ENCODE data around the gene CTPS1. TPM values are rescaled to one million over a fixed set of nuclear protein-coding genes. Genes with fewer than 3 reads are reported as not detected.

Gene CTPS1
- total RNA-seq, 8 experiments from 2014 or later, result 18.2 to 93.4 (median 44.2) TPM

DNA sequence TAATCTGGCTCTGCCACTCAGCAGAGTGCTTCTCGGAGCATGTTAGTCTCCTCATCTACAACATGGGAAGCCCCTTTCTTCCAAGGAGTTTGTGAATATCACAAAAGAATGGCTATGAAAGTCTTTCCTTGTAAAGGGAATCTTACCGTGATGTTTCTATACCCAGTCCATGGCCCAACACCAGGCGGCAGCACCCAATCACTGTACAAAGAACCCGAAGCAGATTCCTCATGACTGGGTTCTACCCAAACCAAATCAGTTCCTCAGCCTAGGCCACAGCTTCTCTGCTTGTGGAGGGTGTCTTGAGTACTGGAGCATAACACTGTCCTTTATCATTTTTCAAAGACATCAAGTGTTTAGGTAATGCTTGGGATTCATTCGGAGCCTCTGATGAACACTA lies 58.6 kb downstream of the CTPS1 start:
- 71 to 100% (median 93%) methylated on average over 1 to 5 of the region's 5 CpGs; no CpG with 5 or more reads in 1 of the 10 experiments for WGBS, 10 experiments
- ATAC-seq (replicated peaks in 6 of 8), result no peak
- Histone ChIP-seq H3K4me1 (replicated peaks in 1 of 2) (no peaks in the 10 kb centered on the region), H3K27ac (no peak overlapping the region), H3K4me3 (no peak overlapping the region)
- in situ Hi-C loops (cut with MboI; ENCODE audit: low pct_unique_long_range_greater_than_20kb in 2 of 9, low sequenced_read_pairs in 9 of 9, unreplicated experiment in 9 of 9), result loop anchor here in 1 of 9 experiments (25.0 kb wide), 1 partner anchor 199 kb away; the partner anchor contains the start of gene SCMH1

DNA sequence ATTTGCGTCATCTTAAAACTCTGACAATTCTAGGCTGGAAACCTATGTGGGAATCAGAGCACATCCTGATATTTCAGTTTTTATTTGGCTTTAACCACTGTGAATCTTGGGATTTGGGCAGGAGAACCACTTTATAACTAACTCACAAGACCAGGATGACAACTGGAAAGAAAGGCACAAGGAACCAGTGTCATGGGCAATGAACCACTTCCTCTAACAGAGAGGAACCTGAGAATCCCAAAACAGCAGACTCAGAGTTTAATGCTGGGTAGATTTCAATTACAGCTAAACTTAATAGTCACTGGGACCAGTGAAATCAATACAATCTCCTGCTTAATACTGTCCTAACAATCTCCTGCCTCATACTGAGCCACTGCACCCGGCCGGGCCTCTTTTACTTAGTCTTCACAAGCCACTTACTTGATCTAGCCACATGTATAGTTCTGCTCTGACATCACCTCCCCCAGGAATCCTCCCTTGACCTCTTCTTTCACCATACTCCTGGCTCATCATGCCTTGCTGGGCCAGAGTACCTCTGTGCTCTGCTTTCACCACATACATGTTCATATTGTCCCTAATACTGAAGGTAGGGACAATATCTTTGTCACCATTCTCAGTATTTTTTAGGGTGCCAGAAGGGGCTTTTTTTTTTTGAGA lies 62.2 kb downstream of the CTPS1 start:
- no peak overlapping the region for H3K4me3 ChIP-seq
- ATAC-seq (replicated peaks in 6 of 8), result no peak
- H3K27ac ChIP-seq, result no peak overlapping the region
- in situ Hi-C loops (cut with MboI; ENCODE audit: low pct_unique_long_range_greater_than_20kb in 2 of 9, low sequenced_read_pairs in 9 of 9, unreplicated experiment in 9 of 9), result loop anchor here in 1 of 9 experiments (25.0 kb wide), 1 partner anchor 196 kb away; the partner anchor contains the start of gene SCMH1
- WGBS, 10 experiments, result 82 to 100% (median 100%) methylated on average over 1 to 3 of the region's 3 CpGs; no CpG with 5 or more reads in 3 of the 10 experiments
- no peaks in the 10 kb centered on the region for H3K4me1 ChIP-seq (replicated peaks in 1 of 2)

DNA sequence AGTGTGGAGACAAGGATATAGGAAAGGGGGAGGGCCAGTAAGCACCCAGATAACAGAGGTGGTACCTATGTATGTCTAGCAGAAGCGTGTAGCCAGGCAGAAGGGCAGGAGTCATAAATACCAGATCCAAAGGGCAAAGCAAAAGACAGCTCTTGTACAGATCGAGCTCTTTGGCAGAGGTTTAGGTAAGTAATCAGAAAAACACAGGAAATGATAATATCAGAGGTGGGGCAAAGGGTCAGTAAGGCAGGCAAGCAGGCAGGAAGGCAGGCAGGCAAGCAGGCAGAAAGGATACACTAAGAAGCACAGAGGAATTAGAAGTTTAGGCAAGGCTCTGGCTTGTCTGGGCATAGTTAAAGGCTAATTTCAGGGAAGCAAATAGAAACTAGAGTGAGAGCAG lies 64.7 kb downstream of the CTPS1 start:
- in situ Hi-C loops (cut with MboI; ENCODE audit: low pct_unique_long_range_greater_than_20kb in 2 of 9, low sequenced_read_pairs in 9 of 9, unreplicated experiment in 9 of 9), result loop anchor here in 1 of 9 experiments (25.0 kb wide), 1 partner anchor 193 kb away; the partner anchor contains the start of gene SCMH1
- 58 to 100% (median 90%) methylated on average over 1 to 2 of the region's 2 CpGs; no CpG with 5 or more reads in 3 of the 10 experiments for WGBS, 10 experiments

DNA sequence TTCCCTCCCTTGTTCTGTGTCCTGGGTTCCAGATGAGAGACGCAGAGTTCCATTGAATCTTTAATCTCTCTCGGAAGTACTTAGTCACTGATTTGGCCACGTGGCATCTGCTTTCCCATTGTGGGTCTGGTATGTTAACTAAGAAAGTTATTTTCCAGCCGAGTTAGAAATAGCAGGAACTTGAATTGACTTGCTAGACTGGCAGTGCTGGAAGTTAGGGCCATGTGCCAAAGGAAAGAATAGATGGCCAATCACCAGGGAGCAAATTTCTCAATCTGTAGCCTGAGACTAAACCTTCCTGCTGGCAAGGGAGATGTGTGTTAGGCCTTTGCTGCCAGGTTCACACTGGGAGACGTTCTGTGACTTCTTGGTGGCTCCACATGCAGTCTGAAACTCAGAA lies 66.2 kb downstream of the CTPS1 start:
- in situ Hi-C loops (cut with MboI; ENCODE audit: low pct_unique_long_range_greater_than_20kb in 2 of 9, low sequenced_read_pairs in 9 of 9, unreplicated experiment in 9 of 9), result loop anchor here in 1 of 9 experiments (25.0 kb wide), 1 partner anchor 192 kb away; the partner anchor contains the start of gene SCMH1
- 0 to 84% (median 61%) methylated on average over 1 to 5 of the region's 5 CpGs; no CpG with 5 or more reads in 2 of the 10 experiments for WGBS, 10 experiments
- H3K4me1 ChIP-seq (replicated peaks in 1 of 2), result no peaks in the 10 kb centered on the region
- no peak overlapping the region for H3K4me3 ChIP-seq
- no peak overlapping the region for H3K27ac ChIP-seq
- ATAC-seq (replicated peaks in 6 of 8), result peak in 2 of 8 experiments; percentile 57 to 66

More for the DNA sequence above, 64.7 kb downstream of the CTPS1 start:
- no peaks in the 10 kb centered on the region for H3K4me1 ChIP-seq (replicated peaks in 1 of 2)
- ATAC-seq (replicated peaks in 6 of 8), result peak in 1 of 8 experiments; percentile 33
- H3K4me3 ChIP-seq, result no peak overlapping the region
- H3K27ac ChIP-seq, result no peak overlapping the region

DNA sequence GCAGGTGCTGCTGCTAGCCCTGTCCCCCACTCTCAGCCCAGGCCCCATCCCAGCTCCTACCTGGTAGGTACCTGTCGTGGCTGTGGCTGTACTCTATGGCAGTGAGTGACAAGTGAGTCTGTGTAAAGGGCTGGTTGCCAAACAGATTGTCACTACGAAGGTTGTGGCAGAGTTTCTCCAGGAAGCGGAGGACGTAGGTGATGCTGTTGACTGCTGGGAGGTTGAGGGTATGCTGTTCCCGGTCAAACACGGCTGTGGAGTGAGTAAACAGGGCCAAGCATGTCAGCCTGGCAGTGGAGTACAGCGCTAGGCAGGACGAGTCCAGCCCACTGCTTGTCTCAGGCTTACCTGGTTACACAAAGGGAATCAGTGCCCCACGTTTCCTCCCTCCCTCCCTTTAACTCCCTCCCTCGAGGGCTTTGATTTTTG lies 66.9 kb downstream of the CTPS1 start:
- Histone ChIP-seq H3K27ac (no peak overlapping the region), H3K4me1 (replicated peaks in 1 of 2) (no peaks in the 10 kb centered on the region), H3K4me3 (no peak overlapping the region)
- in situ Hi-C loops (cut with MboI; ENCODE audit: low pct_unique_long_range_greater_than_20kb in 2 of 9, low sequenced_read_pairs in 9 of 9, unreplicated experiment in 9 of 9), result loop anchor here in 1 of 9 experiments (25.0 kb wide), 1 partner anchor 191 kb away; the partner anchor contains the start of gene SCMH1
- WGBS, 10 experiments, result 70 to 100% (median 90%) methylated on average over 2 to 9 of the region's 10 CpGs; no CpG with 5 or more reads in 4 of the 10 experiments
- no peak for ATAC-seq (replicated peaks in 6 of 8)

DNA sequence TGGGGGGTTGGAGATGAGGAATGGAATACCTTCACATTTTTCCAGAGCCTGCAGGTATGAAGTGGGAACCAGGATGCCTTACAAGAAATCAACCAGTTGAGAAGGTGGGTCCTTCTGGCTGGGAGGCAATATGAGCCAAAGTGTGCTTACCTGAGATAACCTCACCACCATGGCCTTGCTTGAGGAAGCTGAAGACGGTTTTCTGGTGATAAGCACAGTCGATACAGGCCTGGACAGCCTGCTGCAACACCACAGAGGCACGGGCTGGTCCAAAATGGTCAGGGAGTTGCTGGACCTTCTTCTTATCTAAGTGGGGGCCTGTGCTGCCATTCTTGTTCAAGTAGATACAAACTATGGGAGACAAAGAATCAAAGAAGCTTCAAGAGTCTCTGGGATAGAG lies 69.0 kb downstream of the CTPS1 start:
- no peak overlapping the region for H3K27ac ChIP-seq
- H3K4me3 ChIP-seq, result no peak overlapping the region
- WGBS, 10 experiments, result 83 to 100% (median 98%) methylated on average over 2 to 3 of the region's 3 CpGs; no CpG with 5 or more reads in 6 of the 10 experiments
- in situ Hi-C loops (cut with MboI; ENCODE audit: low pct_unique_long_range_greater_than_20kb in 2 of 9, low sequenced_read_pairs in 9 of 9, unreplicated experiment in 9 of 9), result loop anchor here in 1 of 9 experiments (25.0 kb wide), 1 partner anchor 189 kb away; the partner anchor contains the start of gene SCMH1
- ATAC-seq (replicated peaks in 6 of 8), result no peak
- no peaks in the 10 kb centered on the region for H3K4me1 ChIP-seq (replicated peaks in 1 of 2)

DNA sequence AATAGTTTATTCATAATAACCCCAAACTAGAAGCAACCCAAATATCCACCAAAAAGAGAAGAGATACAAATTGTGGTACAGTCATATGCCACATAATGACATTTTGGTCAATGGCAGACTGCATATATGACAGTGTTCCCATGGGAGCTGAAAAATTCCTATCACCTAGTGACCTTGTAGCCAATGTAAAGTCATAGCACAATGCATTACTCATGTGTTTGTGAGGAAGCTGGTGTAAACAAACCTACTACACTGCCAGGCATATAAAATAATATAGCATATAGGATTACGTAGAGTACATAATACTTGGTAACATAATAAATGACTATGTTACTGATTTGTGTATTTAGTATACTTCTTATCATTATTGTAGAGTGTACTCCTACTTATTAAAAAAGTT lies 71.5 kb downstream of the CTPS1 start:
- ATAC-seq (replicated peaks in 6 of 8), result peak in 1 of 8 experiments; percentile 17
- Histone ChIP-seq H3K4me1 (replicated peaks in 1 of 2) (no peaks in the 10 kb centered on the region), H3K27ac (no peak overlapping the region), H3K4me3 (no peak overlapping the region)
- in situ Hi-C loops (cut with MboI; ENCODE audit: low pct_unique_long_range_greater_than_20kb in 2 of 9, low sequenced_read_pairs in 9 of 9, unreplicated experiment in 9 of 9), result no loop called here
- WGBS, 10 experiments, result 83 to 100% (median 100%) methylated on average over 1 of the region's 1 CpG; no CpG with 5 or more reads in 3 of the 10 experiments

DNA sequence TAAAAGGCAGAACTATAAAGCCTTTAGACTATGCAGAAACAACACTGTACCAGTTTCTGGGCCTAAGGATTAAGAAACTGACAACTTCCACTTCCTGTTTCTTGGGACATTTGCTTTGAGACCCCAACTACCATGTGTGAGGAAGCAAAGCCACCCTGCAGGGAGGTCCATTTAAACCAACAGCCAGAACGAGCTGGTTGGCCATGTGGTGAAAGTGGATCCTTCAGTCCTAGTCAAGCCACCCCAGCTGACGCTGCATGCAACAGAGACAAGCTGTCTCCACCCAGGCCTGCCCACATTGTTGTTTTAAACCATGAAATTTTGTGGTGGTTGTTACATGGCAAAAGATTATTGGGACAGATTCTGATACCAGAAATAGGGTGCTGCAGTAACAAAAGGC lies 73.8 kb downstream of the CTPS1 start:
- in situ Hi-C loops (cut with MboI; ENCODE audit: low pct_unique_long_range_greater_than_20kb in 2 of 9, low sequenced_read_pairs in 9 of 9, unreplicated experiment in 9 of 9), result no loop called here
- Histone ChIP-seq H3K4me3 (no peak overlapping the region), H3K4me1 (replicated peaks in 1 of 2) (no peaks in the 10 kb centered on the region), H3K27ac (no peak overlapping the region)
- peak in 1 of 8 experiments; percentile 74 for ATAC-seq (replicated peaks in 6 of 8)
- WGBS, 10 experiments, result 50 to 100% (median 82%) methylated on average over 1 to 2 of the region's 2 CpGs; no CpG with 5 or more reads in 4 of the 10 experiments

DNA sequence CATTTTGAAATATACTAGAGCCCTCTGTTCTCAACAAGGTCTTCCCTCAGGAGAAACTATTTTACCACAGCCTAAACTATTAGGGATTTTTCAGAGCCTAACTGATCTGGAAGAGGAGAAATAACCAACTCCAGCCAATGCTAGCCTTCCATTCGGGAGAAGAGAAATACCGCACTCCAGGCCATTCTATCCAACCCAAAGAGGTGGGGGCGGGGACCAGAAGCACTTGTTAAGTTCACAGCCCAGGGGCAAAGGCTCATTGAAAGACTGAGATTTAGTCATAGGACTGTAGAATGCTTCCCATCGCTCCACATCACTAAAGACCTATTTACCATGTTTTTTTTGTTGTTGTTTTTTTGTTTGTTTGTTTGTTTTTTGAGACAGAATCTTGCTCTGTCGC lies 77.4 kb downstream of the CTPS1 start:
- Histone ChIP-seq H3K27ac (no peak overlapping the region), H3K4me1 (replicated peaks in 1 of 2) (no peaks in the 10 kb centered on the region), H3K4me3 (no peak overlapping the region)
- 67 to 100% (median 95%) methylated on average over 1 to 5 of the region's 5 CpGs; no CpG with 5 or more reads in 3 of the 10 experiments for WGBS, 10 experiments
- no peak for ATAC-seq (replicated peaks in 6 of 8)
- in situ Hi-C loops (cut with MboI; ENCODE audit: low pct_unique_long_range_greater_than_20kb in 2 of 9, low sequenced_read_pairs in 9 of 9, unreplicated experiment in 9 of 9), result no loop called here

Other genes with a start within 250 kb of the CTPS1 start
- 1 to 10 TPM in 2 of 8 experiments, under 1 TPM in 6; 0.22 to 4.6 (median 0.53) TPM for gene KCNQ4, start 195.9 kb upstream of the CTPS1 start, total RNA-seq
- 1 to 10 TPM in 6 of 8 experiments, under 1 TPM in 2; 0.20 to 6.1 (median 2.8) TPM for gene CITED4, start 117.3 kb upstream of the CTPS1 start, total RNA-seq
- 1 to 10 TPM in 5 of 8 experiments, under 1 TPM in 3; 0.50 to 4.2 (median 1.5) TPM for gene SLFNL1, start 42.0 kb downstream of the CTPS1 start, total RNA-seq